Karpas-422 (cell line): Measurements from ENCODE around the gene TNFRSF14. TPM values are rescaled to one million over a fixed set of nuclear protein-coding genes. Genes with fewer than 3 reads are reported as not detected.
A peak's percentile ranks its signal among the peaks of the same experiment; 100 is the strongest.

Experiments
- DNase-seq: peaks from one replicate; pipeline ENCODE4 v3.0.0-alpha.2; 2015
- H2AFZ ChIP-seq: fragments of 200-600 bp; sonication (generic); 2 replicates; pipeline ENCODE4 v1.6.1; 2014; ENCODE audit warnings: antibody characterized with exemption, low read length, mixed read lengths
- H3K27ac ChIP-seq: fragments of 200-600 bp; sonication (generic); 2 replicates; pipeline ENCODE4 v1.5.1; 2014; ENCODE audit warnings: mild to moderate bottlenecking, low read length, moderate library complexity
- H3K27me3 ChIP-seq: fragments of 200-600 bp; sonication (generic); 2 replicates; pipeline ENCODE4 v1.6.1; 2014; ENCODE audit warnings: low read length, mixed read lengths
- H3K36me3 ChIP-seq: fragments of 200-600 bp; sonication (generic); 2 replicates; pipeline ENCODE4 v1.6.1; 2014; ENCODE audit warnings: low read length, mixed read lengths; ENCODE audit not compliant: insufficient read depth
- H3K4me1 ChIP-seq: fragments of 200-600 bp; sonication (generic); 2 replicates; pipeline ENCODE4 v1.6.1; 2014; ENCODE audit warnings: mild to moderate bottlenecking, low read length, mixed read lengths
- H3K4me2 ChIP-seq: fragments of 200-600 bp; sonication (generic); 2 replicates; pipeline ENCODE4 v1.6.1; 2014; ENCODE audit warnings: low read length, low read depth, mild to moderate bottlenecking; ENCODE audit not compliant: poor library complexity, severe bottlenecking
- H3K4me3 ChIP-seq: fragments of 200-600 bp; sonication (generic); 2 replicates; pipeline ENCODE4 v1.5.1; 2014; ENCODE audit warnings: mild to moderate bottlenecking, antibody characterized with exemption, low read length, mixed read lengths
- H3K79me2 ChIP-seq: fragments of 200-600 bp; sonication (generic); 2 replicates; pipeline ENCODE4 v1.6.1; 2014; ENCODE audit warnings: mild to moderate bottlenecking, low read length, mixed read lengths
- H3K9ac ChIP-seq: fragments of 200-600 bp; sonication (generic); 2 replicates; pipeline ENCODE4 v1.6.0; 2014; ENCODE audit warnings: low read length
- H3K9me2 ChIP-seq: fragments of 200-600 bp; sonication (generic), shearing (Covaris generic); replicated peaks from 2 replicates; pipeline ENCODE4 v1.6.0; 2014; ENCODE audit warnings: mild to moderate bottlenecking, low read length, moderate library complexity; ENCODE audit not compliant: insufficient read depth
- H3K9me3 ChIP-seq: fragments of 300-700, 200-600 bp; sonication (generic); 2 replicates; pipeline ENCODE4 v1.6.1; 2014; ENCODE audit warnings: low read length, mixed read lengths
- H4K20me1 ChIP-seq: fragments of 200-600 bp; sonication (generic); 2 replicates; pipeline ENCODE4 v1.6.1; 2014; ENCODE audit warnings: mild to moderate bottlenecking, antibody characterized with exemption, low read length, low read depth; ENCODE audit not compliant: insufficient read depth
- total RNA-seq: library from RNA; depleted of rRNA; stranded (reverse); fragments of >200 nt; shearing (Covaris generic); gene quantifications from 2 replicates; pipeline ENCODE4 v1.2.3, GENCODE V29; 2014; ENCODE audit warnings: low replicate concordance

The TNFRSF14 gene
- total RNA-seq, 1 experiment from 2014 or later, result 10.3 TPM

- Histone ChIP-seq H3K27me3 (no peaks in the 10 kb centered on the region), H3K4me1 (no peaks in the 10 kb centered on the region), H4K20me1 (no peaks in the 10 kb centered on the region), H2AFZ (no peak overlapping the region), H3K79me2 (no peaks in the 10 kb centered on the region), H3K36me3 (no peaks in the 10 kb centered on the region), H3K4me2 (no peak overlapping the region), H3K27ac (no peak overlapping the region), H3K9me2 (no peaks in the 10 kb centered on the region), H3K9ac (no peak overlapping the region), H3K4me3 (no peak overlapping the region), H3K9me3 (no peaks in the 10 kb centered on the region)
- no peak for DNase-seq
Measured at GRCh38 chr1:2538376-2538775, 17.8 kb upstream of the TNFRSF14 start.

- H3K9me2 ChIP-seq, result no peaks in the 10 kb centered on the region
- no peaks in the 10 kb centered on the region for H3K36me3 ChIP-seq
- no peaks in the 10 kb centered on the region for H3K9me3 ChIP-seq
- no peak overlapping the region for H3K27ac ChIP-seq
- no peaks in the 10 kb centered on the region for H3K79me2 ChIP-seq
- no peak overlapping the region for H2AFZ ChIP-seq
- no peaks in the 10 kb centered on the region for H3K4me1 ChIP-seq
- no peaks in the 10 kb centered on the region for H3K27me3 ChIP-seq
- no peak for DNase-seq
- H3K4me2 ChIP-seq, result no peak overlapping the region
- no peak overlapping the region for H3K4me3 ChIP-seq
- no peak overlapping the region for H3K9ac ChIP-seq
- no peaks in the 10 kb centered on the region for H4K20me1 ChIP-seq
Measured at GRCh38 chr1:2538872-2539271, 17.3 kb upstream of the TNFRSF14 start.

GRCh38 chr1:2539312-2539907 is 16.8 kb upstream of the TNFRSF14 start:
- peak; percentile 77 for DNase-seq
- Histone ChIP-seq H4K20me1 (no peaks in the 10 kb centered on the region), H3K9ac (no peak overlapping the region)

GRCh38 chr1:2540816-2541492 is 15.2 kb upstream of the TNFRSF14 start:
- Histone ChIP-seq H3K4me3 (no peak overlapping the region), H3K9ac (no peak overlapping the region), H3K4me2 (no peak overlapping the region)

More at GRCh38 chr1:2539312-2539907, 16.8 kb upstream of the TNFRSF14 start:
- Histone ChIP-seq H3K9me2 (no peaks in the 10 kb centered on the region), H3K79me2 (no peaks in the 10 kb centered on the region), H3K27ac (no peak overlapping the region), H3K4me3 (no peak overlapping the region), H3K36me3 (no peaks in the 10 kb centered on the region), H3K27me3 (no peaks in the 10 kb centered on the region), H3K4me2 (no peak overlapping the region), H3K4me1 (no peaks in the 10 kb centered on the region), H3K9me3 (no peaks in the 10 kb centered on the region), H2AFZ (no peak overlapping the region)

GRCh38 chr1:2541619-2542245 is 14.4 kb upstream of the TNFRSF14 start:
- H3K4me3 ChIP-seq, result no peak overlapping the region
- H3K9me3 ChIP-seq, result no peaks in the 10 kb centered on the region
- H4K20me1 ChIP-seq, result no peaks in the 10 kb centered on the region
- no peak overlapping the region for H3K4me2 ChIP-seq
- no peak overlapping the region for H3K9ac ChIP-seq
- H3K79me2 ChIP-seq, result no peaks in the 10 kb centered on the region
- H3K36me3 ChIP-seq, result no peaks in the 10 kb centered on the region
- no peak for DNase-seq
- H3K27ac ChIP-seq, result no peak overlapping the region
- H3K4me1 ChIP-seq, result peaks cover 11% of the 10 kb centered on the region
- H2AFZ ChIP-seq, result no peak overlapping the region
- no peaks in the 10 kb centered on the region for H3K27me3 ChIP-seq
- H3K9me2 ChIP-seq, result no peaks in the 10 kb centered on the region

More at GRCh38 chr1:2540816-2541492, 15.2 kb upstream of the TNFRSF14 start:
- Histone ChIP-seq H2AFZ (no peak overlapping the region), H3K4me1 (peaks cover 5% of the 10 kb centered on the region), H3K27me3 (no peaks in the 10 kb centered on the region), H3K27ac (no peak overlapping the region), H3K9me2 (no peaks in the 10 kb centered on the region), H3K36me3 (no peaks in the 10 kb centered on the region), H3K9me3 (no peaks in the 10 kb centered on the region), H3K79me2 (no peaks in the 10 kb centered on the region), H4K20me1 (no peaks in the 10 kb centered on the region)
- DNase-seq, result no peak

GRCh38 chr1:2542246-2542915 is 13.8 kb upstream of the TNFRSF14 start:
- DNase-seq, result no peak
- Histone ChIP-seq H2AFZ (no peak overlapping the region), H3K79me2 (no peaks in the 10 kb centered on the region), H3K27me3 (no peaks in the 10 kb centered on the region), H3K4me2 (no peak overlapping the region), H3K9me2 (no peaks in the 10 kb centered on the region), H4K20me1 (no peaks in the 10 kb centered on the region), H3K27ac (no peak overlapping the region), H3K9ac (no peak overlapping the region), H3K4me3 (no peak overlapping the region), H3K36me3 (no peaks in the 10 kb centered on the region), H3K4me1 (peaks cover 17% of the 10 kb centered on the region), H3K9me3 (no peaks in the 10 kb centered on the region)

- Histone ChIP-seq H3K27ac (no peak overlapping the region), H3K4me1 (peaks cover 29% of the 10 kb centered on the region)
Measured at GRCh38 chr1:2543543-2544092, 12.6 kb upstream of the TNFRSF14 start.

More at GRCh38 chr1:2543543-2544092, 12.6 kb upstream of the TNFRSF14 start:
- H3K9me2 ChIP-seq, result no peaks in the 10 kb centered on the region
- H4K20me1 ChIP-seq, result no peaks in the 10 kb centered on the region
- no peaks in the 10 kb centered on the region for H3K36me3 ChIP-seq
- DNase-seq, result no peak
- H3K9ac ChIP-seq, result no peak overlapping the region
- no peaks in the 10 kb centered on the region for H3K9me3 ChIP-seq
- H3K27me3 ChIP-seq, result no peaks in the 10 kb centered on the region
- no peak overlapping the region for H3K4me2 ChIP-seq
- H2AFZ ChIP-seq, result no peak overlapping the region
- H3K79me2 ChIP-seq, result no peaks in the 10 kb centered on the region
- no peak overlapping the region for H3K4me3 ChIP-seq
